CD4-positive, alpha-beta memory T cell (primary cell): ENCODE results near the gene PARS2. TPM values are rescaled to one million over a fixed set of nuclear protein-coding genes. Genes with fewer than 3 reads are reported as not detected.

ENCODE experiments used
- CTCF ChIA-PET: fragments of 350-600 bp; sonication (Branson Sonifier 250); formaldehyde crosslinking; loops from one replicate; lab custom pipeline; 2021; ENCODE audit warnings: inconsistent platforms; ENCODE audit not compliant: partially characterized antibody; lab: Charles Lee
- POLR2A ChIA-PET: fragments of 350-600 bp; sonication (Branson Sonifier 250); formaldehyde crosslinking; loops from one replicate; lab custom pipeline; 2021; ENCODE audit not compliant: partially characterized antibody; lab: Charles Lee
- DNase-seq, 5 donors: peaks; one replicate each; pipeline versions ENCODE4 v3.0.0 to v3.0.0-alpha.2; 2020 to 2022; ENCODE audit warnings: mixed read lengths in 1 of 5
- H3K27ac ChIP-seq: one replicate; pipeline ENCODE4 v1.7.0; 2013; ENCODE audit warnings: low read depth, low read length
- H3K27me3 ChIP-seq: 2 replicates; pipeline ENCODE4 v1.7.0; 2013; ENCODE audit warnings: mild to moderate bottlenecking, low read length, moderate library complexity; ENCODE audit not compliant: insufficient read depth
- H3K36me3 ChIP-seq: 2 replicates; pipeline ENCODE4 v1.7.0; 2013; ENCODE audit warnings: mild to moderate bottlenecking, low read length, moderate library complexity; ENCODE audit not compliant: insufficient read depth
- H3K4me1 ChIP-seq: 2 replicates; pipeline ENCODE4 v1.7.0; 2013; ENCODE audit warnings: mild to moderate bottlenecking, low read length, moderate library complexity; ENCODE audit not compliant: insufficient read depth
- H3K4me3 ChIP-seq, 2 donors: one replicate each; pipeline ENCODE4 v1.7.0; 2013; ENCODE audit warnings: low read length in 2 of 2, mild to moderate bottlenecking in 1 of 2
- H3K9me3 ChIP-seq, 2 donors: one replicate each; pipeline ENCODE4 v1.7.0; 2013; ENCODE audit warnings: low read length in 2 of 2, control low read depth in 1 of 2; ENCODE audit not compliant: control insufficient read depth in 1 of 2
- H3K27ac Mint-ChIP-seq, 7 donors: one replicate each; pipeline ENCODE4 v1.8.0; 2020 to 2021; ENCODE audit warnings: mixed read lengths in 7 of 7, mild to moderate bottlenecking in 6 of 7, inconsistent platforms in 3 of 7, moderate library complexity in 3 of 7
- H3K27me3 Mint-ChIP-seq, 2 donors: one replicate each; pipeline ENCODE4 v1.8.0; 2020 to 2021; ENCODE audit warnings: mixed read lengths in 2 of 2
- H3K36me3 Mint-ChIP-seq, 2 donors: one replicate each; pipeline ENCODE4 v1.8.0; 2020 to 2021; ENCODE audit warnings: mixed read lengths in 2 of 2, inconsistent platforms in 1 of 2, mild to moderate bottlenecking in 1 of 2
- H3K4me1 Mint-ChIP-seq, 4 donors: one replicate each; pipeline ENCODE4 v1.8.0; 2020 to 2021; ENCODE audit warnings: mixed read lengths in 4 of 4, mild to moderate bottlenecking in 1 of 4
- H3K4me3 Mint-ChIP-seq, 8 donors: one replicate each; pipeline ENCODE4 v1.8.0; 2020 to 2021; ENCODE audit warnings: mixed read lengths in 8 of 8, mild to moderate bottlenecking in 7 of 8, moderate library complexity in 6 of 8, inconsistent platforms in 3 of 8
- H3K9me3 Mint-ChIP-seq, 8 donors: one replicate each; pipeline ENCODE4 v1.8.0; 2020 to 2021; ENCODE audit warnings: mixed read lengths in 8 of 8, mild to moderate bottlenecking in 5 of 8, inconsistent platforms in 3 of 8, moderate library complexity in 1 of 8
- intact Hi-C: fragments of 100-400 bp; cut with micrococcal nuclease; formaldehyde crosslinking; loops from one replicate; pipeline ENCODE4 v1.15.1; 2023
- polyA plus RNA-seq, 2 donors: library from polyadenylated mRNA; unstranded; fragments of 300-500 nt; fragmentation: Illumina TruSeq; gene quantifications; one replicate each; pipeline ENCODE4 v1.2.3, GENCODE V29; 2021
- total RNA-seq, 2 experiments: library from RNA; stranded (reverse); gene quantifications; one replicate each; pipeline ENCODE4 v1.2.3, GENCODE V29; 2021

PARS2 gene
- total and polyA plus RNA-seq, 4 experiments from 2014 or later: 0.42 to 6.0 (median 4.5) TPM

DNA sequence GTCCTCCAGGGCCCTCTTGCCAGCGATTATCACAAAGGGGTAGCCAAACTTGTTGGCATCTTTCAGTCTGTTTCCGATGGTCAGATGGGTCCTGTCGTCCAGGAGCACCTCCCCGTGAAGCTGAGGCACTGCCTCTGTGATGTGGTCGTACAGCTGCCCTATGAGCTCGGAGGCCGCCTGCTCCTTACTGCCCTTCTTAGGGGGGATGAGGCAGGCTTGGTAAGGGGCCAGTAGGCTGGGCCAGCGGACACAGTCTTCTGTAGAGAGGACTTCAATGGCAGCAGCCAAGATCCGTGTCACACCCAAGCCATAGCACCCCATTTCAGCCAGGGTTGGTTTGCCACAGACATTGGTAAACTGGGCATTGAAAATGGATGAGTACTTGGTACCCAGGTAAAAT lies 6.5 kb downstream of the PARS2 start:
- no peak overlapping the region for H3K4me3 Mint-ChIP-seq
- H3K27ac Mint-ChIP-seq: no peak overlapping the region
- H3K36me3 Mint-ChIP-seq: peaks cover 14 to 18% of the 10 kb centered on the region in 2 donors
- Histone ChIP-seq H3K4me3 (no peak overlapping the region), H3K27me3 (no peaks in the 10 kb centered on the region), H3K27ac (no peak overlapping the region), H3K4me1 (no peaks in the 10 kb centered on the region), H3K9me3 (no peaks in the 10 kb centered on the region), H3K36me3 (peaks cover 8% of the 10 kb centered on the region)
- no peak for DNase-seq
- no peaks in the 10 kb centered on the region for H3K27me3 Mint-ChIP-seq
- peaks cover under 1 to 9% (median 4%) of the 10 kb centered on the region in 4 donors for H3K4me1 Mint-ChIP-seq
- intact Hi-C loops: no loop called here
- ChIA-PET CTCF (no interaction called here), POLR2A (no interaction called here)
- no peaks in the 10 kb centered on the region for H3K9me3 Mint-ChIP-seq

DNA sequence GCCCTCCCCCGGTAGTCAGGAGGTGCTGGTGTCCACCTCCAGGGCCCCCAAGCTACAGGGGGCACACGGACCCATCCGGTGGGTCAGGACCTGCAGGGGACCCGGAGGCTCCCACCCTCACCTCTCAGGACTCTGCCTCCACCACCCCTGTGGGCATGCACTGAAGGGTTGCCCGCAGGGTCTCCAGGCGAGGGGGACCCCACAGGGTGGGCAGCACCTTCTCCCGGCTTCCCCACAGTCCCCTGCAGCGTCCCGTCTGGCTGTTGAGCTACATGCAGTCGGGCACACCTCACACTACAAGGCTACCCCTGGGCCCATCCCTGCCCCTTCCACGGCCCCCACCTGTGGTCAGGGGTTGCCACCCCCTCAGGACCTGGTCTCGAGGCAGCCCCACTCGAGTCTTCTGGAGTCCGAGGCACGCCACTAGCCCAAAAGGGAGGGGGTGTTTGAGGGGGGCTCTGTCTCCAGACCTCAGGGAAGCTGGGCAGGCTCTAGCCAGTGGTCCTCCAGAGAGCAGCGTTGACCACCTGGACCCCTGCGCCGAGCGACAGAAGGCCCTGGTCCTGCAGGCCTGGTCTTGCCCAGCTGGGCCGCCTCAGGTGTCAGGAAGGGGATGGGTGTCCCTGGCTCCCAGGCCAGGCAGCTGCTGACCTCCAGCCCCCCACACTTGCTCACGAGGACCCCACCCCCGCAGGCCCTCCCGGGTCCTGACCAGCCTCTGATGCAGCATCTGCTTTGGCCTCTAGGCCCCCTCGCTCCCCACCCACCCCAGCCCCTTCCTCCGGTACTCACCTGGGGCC lies 9.6 kb downstream of the PARS2 start:
- H3K36me3 Mint-ChIP-seq: peaks cover 14 to 15% of the 10 kb centered on the region in 2 donors
- CTCF ChIA-PET: interaction anchor here (1.6 kb wide), 1 partner anchor 265 kb away, joined by 3 read pairs; no protein-coding TSS in a partner anchor

DNA sequence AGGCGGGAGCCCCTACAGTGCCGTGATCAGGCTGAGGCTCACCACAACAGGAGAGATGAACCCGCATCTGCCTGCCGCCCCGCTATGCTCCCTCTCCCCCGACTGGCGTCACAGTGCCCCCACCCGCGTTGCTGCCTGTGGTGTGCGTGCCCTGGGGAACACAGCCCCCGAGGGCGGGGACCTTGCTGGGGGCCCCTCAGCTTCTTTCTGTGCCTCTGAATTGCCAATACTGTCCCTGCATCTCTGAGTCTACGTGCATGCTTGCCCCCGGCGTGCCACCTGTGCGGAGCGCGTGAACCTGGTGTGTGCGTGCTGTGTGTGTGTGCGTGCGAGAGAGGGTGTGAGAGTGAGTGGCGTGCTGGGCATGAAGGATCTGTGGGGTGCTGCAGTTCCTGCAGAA lies 10.3 kb downstream of the PARS2 start:
- H3K4me3 Mint-ChIP-seq: no peak overlapping the region
- POLR2A ChIA-PET: no interaction called here
- no peaks in the 10 kb centered on the region for H3K4me1 Mint-ChIP-seq
- peaks cover 8% of the 10 kb centered on the region for H3K36me3 ChIP-seq
- no peaks in the 10 kb centered on the region for H3K27me3 ChIP-seq
- H3K27me3 Mint-ChIP-seq: no peaks in the 10 kb centered on the region
- DNase-seq: no peak
- no peaks in the 10 kb centered on the region for H3K9me3 ChIP-seq
- CTCF ChIA-PET: interaction anchor here (1.6 kb wide), 1 partner anchor 264 kb away, joined by 3 read pairs; no protein-coding TSS in a partner anchor
- H3K4me3 ChIP-seq: no peak overlapping the region
- intact Hi-C loops: no loop called here
- no peaks in the 10 kb centered on the region for H3K9me3 Mint-ChIP-seq
- H3K27ac Mint-ChIP-seq: peak overlapping the region in 1 of 7 donors; percentile 42
- no peak overlapping the region for H3K27ac ChIP-seq
- no peaks in the 10 kb centered on the region for H3K4me1 ChIP-seq
- peaks cover 11 to 14% of the 10 kb centered on the region in 2 donors for H3K36me3 Mint-ChIP-seq

More for the DNA sequence above, 9.6 kb downstream of the PARS2 start:
- Mint-ChIP-seq H3K27me3 (no peaks in the 10 kb centered on the region), H3K9me3 (no peaks in the 10 kb centered on the region), H3K4me3 (no peak overlapping the region), H3K4me1 (no peaks in the 10 kb centered on the region), H3K27ac (no peak overlapping the region)
- Histone ChIP-seq H3K27me3 (no peaks in the 10 kb centered on the region), H3K27ac (no peak overlapping the region), H3K9me3 (no peaks in the 10 kb centered on the region), H3K4me3 (no peak overlapping the region), H3K36me3 (peaks cover 8% of the 10 kb centered on the region), H3K4me1 (no peaks in the 10 kb centered on the region)
- intact Hi-C loops: no loop called here
- DNase-seq: no peak
- POLR2A ChIA-PET: no interaction called here

DNA sequence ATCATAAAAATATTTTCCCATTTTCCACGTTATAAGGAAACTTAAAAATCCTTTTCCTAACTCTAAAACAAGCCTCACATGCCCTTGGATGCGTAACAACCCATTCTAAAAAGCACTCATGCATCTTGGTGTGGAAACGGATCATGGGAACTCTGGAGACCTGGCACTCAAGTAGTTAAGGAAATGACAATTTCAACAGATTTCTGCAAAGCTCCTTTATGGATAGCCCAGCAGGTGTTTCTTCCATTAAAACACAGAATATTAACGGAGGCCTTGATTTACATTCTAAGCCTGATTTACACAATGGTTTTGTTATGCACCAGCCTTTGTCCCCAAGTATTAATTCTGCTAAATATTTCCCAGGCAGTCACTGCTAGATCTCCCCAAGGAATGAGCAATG lies 12.9 kb downstream of the PARS2 start:
- ChIA-PET CTCF (no interaction called here), POLR2A (interaction anchor here (0.8 kb wide), 1 partner anchor 13 kb away, joined by 3 read pairs; no protein-coding TSS in a partner anchor)
- Histone ChIP-seq H3K4me3 (no peak overlapping the region), H3K36me3 (no peaks in the 10 kb centered on the region), H3K4me1 (no peaks in the 10 kb centered on the region), H3K27me3 (no peaks in the 10 kb centered on the region), H3K27ac (no peak overlapping the region), H3K9me3 (no peaks in the 10 kb centered on the region)
- Mint-ChIP-seq H3K36me3 (peaks cover 0 to 4% of the 10 kb centered on the region in 2 donors), H3K4me3 (no peak overlapping the region), H3K27me3 (no peaks in the 10 kb centered on the region), H3K9me3 (no peaks in the 10 kb centered on the region), H3K4me1 (no peaks in the 10 kb centered on the region), H3K27ac (no peak overlapping the region)
- no peak for DNase-seq
- intact Hi-C loops: no loop called here

DNA sequence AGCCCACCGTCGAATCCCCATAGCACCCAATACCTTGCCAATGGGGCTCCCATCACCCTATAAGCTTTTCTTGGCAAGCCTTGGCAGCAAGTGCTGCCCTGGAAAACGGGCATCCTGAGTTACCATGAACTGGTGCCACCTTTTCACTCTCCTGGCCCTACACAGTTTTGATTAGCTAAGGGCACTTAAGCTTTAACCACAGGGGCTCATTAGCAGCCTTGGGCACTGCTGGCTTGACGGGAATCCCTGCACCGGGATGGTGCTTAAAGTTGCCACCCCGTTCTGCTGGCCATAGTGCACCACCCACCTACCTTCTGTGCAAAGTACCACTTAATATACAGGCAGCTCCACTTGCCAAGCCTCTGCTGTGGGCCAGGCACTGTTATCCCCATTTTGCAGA lies 13.7 kb downstream of the PARS2 start:
- H3K36me3 ChIP-seq: no peaks in the 10 kb centered on the region
- H3K4me1 Mint-ChIP-seq: no peaks in the 10 kb centered on the region
- no peaks in the 10 kb centered on the region for H3K27me3 Mint-ChIP-seq
- no peaks in the 10 kb centered on the region for H3K36me3 Mint-ChIP-seq
- H3K27ac ChIP-seq: no peak overlapping the region
- H3K4me3 ChIP-seq: no peak overlapping the region
- intact Hi-C loops: no loop called here
- ChIA-PET POLR2A (no interaction called here), CTCF (no interaction called here)
- no peaks in the 10 kb centered on the region for H3K9me3 Mint-ChIP-seq
- H3K27me3 ChIP-seq: no peaks in the 10 kb centered on the region
- H3K4me3 Mint-ChIP-seq: no peak overlapping the region
- H3K9me3 ChIP-seq: no peaks in the 10 kb centered on the region
- DNase-seq: no peak
- H3K27ac Mint-ChIP-seq: no peak overlapping the region
- no peaks in the 10 kb centered on the region for H3K4me1 ChIP-seq

DNA sequence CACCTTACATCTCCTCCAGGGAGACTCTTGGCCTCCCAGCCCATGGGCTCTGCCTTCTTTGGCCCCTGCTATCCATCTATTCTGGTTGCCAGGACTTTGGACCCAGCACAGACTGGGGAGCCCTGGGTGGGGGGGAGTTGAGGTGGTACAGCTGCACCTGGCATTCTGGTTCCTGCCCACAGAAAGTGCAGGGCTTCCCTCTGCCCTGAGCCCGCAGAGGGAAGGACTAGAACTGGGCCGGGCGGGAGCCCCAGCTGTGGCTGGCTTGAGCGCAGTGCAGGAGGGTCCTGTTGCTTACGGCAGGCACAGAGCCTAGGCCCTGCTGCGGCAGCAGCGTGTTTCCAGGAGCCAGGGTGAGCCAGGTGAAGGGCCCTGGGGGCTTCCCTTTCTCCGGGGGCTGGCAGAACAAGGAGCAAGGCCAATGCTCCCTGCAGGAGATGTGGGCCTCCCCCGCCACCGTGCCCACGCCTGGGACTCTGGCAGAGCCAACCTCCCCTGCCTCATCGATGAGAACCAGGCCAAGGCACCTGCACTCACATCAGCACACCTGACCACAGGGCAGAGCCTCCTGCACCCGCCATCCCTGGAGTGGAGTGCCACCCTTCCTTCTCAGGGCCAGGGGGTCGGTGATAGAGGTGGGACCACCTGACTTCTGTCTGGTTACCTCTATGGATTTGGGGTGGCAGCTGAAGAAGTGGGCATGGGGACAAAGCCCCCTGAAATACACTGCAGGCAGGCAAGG lies 16.1 kb downstream of the PARS2 start:
- no peak overlapping the region for H3K27ac ChIP-seq
- no peak overlapping the region for H3K4me3 ChIP-seq
- H3K27me3 Mint-ChIP-seq: no peaks in the 10 kb centered on the region
- H3K4me1 ChIP-seq: no peaks in the 10 kb centered on the region
- POLR2A ChIA-PET: no interaction called here
- intact Hi-C loops: no loop called here
- H3K27ac Mint-ChIP-seq: no peak overlapping the region
- no peaks in the 10 kb centered on the region for H3K4me1 Mint-ChIP-seq
- H3K36me3 Mint-ChIP-seq: peaks cover 6 to 8% of the 10 kb centered on the region in 2 donors
- CTCF ChIA-PET: no interaction called here
- no peaks in the 10 kb centered on the region for H3K9me3 ChIP-seq
- H3K4me3 Mint-ChIP-seq: no peak overlapping the region
- no peaks in the 10 kb centered on the region for H3K36me3 ChIP-seq
- no peaks in the 10 kb centered on the region for H3K27me3 ChIP-seq
- no peak for DNase-seq
- peaks cover 0 to 2% (median 0%) of the 10 kb centered on the region in 8 donors for H3K9me3 Mint-ChIP-seq

DNA sequence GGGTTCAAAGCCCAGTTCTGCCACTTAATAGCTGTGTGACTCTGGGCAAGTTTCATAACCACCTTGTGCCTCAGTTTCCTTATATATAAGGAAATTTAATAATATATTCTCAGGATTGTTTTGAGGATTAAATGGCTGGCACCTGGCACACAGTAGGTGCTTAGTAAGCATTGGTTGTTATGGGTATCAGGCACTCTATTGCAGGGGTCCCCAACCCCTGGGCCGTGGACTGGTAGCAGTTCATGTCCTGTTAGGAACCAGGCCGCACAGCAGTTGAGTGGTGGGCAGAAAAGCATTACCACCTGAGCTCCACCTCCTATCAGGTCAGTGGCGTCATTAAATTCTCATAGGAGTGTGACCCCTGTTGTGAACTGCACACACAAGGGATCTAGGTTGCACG lies 18.5 kb downstream of the PARS2 start:
- peaks cover 0 to 2% (median 0%) of the 10 kb centered on the region in 8 donors for H3K9me3 Mint-ChIP-seq
- peaks cover 12% of the 10 kb centered on the region for H3K36me3 ChIP-seq
- no peak overlapping the region for H3K27ac Mint-ChIP-seq
- CTCF ChIA-PET: no interaction called here
- no peaks in the 10 kb centered on the region for H3K4me1 Mint-ChIP-seq
- no peaks in the 10 kb centered on the region for H3K9me3 ChIP-seq
- H3K27ac ChIP-seq: no peak overlapping the region
- no peaks in the 10 kb centered on the region for H3K27me3 Mint-ChIP-seq
- H3K4me3 ChIP-seq: no peak overlapping the region
- H3K4me3 Mint-ChIP-seq: no peak overlapping the region
- no peak for DNase-seq
- intact Hi-C loops: no loop called here
- no peaks in the 10 kb centered on the region for H3K4me1 ChIP-seq
- no peaks in the 10 kb centered on the region for H3K27me3 ChIP-seq
- H3K36me3 Mint-ChIP-seq: peaks cover 21 to 28% of the 10 kb centered on the region in 2 donors
- POLR2A ChIA-PET: no interaction called here
